AG10803 (cell line): ENCODE data around the gene IL17F.

Experiments used
- DNase-seq: peaks from one replicate; pipeline ENCODE4 v3.0.0; 2010; ENCODE audit warnings: low read depth
- H3K4me3 ChIP-seq: 2 replicates; pipeline ENCODE4 v1.5.1; 2011; ENCODE audit warnings: mild to moderate bottlenecking, low read length, control low read depth
- TF ChIP-seq, protein P1 (sequence below): conservative IDR thresholded peaks from 2 replicates; pipeline ENCODE4 v1.5.1; 2011; ENCODE audit warnings: mild to moderate bottlenecking, low read length, control low read depth, inconsistent platforms

The IL17F gene

DNA sequence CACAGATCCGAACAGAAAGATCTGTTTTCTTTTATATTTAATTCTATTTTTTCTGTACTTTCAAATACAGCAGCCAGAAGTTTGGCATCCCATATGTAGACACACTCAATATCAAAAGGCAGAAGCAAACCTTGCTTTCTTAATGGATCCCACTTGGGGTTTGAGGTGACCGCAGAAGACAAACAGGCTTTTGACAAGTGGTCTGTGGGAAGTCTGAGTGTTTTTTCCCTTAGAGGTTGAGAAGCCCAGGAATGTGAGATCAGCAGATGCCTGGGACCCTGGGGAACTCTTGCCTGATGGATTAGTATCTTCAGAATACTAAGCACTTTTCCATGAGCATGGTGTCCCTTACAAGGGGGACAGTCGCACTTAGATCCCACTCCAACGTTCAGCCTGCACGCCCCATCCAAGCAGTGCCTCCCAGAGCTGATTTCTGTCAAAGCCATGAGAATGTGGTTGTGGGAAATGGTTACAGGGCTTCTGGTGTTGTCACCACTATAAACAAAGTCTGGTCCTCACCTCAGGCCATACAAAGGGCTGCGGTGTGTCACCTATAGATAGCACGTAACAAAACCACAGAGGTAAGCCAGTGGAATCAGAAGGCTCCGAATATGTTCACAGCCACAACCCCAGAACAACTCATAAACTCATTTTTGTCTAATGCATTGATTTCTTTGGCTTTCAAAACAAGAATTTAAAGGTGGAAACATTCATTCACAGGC, 12.7 kb downstream of the IL17F start:
- TF ChIP-seq, protein P1, sequence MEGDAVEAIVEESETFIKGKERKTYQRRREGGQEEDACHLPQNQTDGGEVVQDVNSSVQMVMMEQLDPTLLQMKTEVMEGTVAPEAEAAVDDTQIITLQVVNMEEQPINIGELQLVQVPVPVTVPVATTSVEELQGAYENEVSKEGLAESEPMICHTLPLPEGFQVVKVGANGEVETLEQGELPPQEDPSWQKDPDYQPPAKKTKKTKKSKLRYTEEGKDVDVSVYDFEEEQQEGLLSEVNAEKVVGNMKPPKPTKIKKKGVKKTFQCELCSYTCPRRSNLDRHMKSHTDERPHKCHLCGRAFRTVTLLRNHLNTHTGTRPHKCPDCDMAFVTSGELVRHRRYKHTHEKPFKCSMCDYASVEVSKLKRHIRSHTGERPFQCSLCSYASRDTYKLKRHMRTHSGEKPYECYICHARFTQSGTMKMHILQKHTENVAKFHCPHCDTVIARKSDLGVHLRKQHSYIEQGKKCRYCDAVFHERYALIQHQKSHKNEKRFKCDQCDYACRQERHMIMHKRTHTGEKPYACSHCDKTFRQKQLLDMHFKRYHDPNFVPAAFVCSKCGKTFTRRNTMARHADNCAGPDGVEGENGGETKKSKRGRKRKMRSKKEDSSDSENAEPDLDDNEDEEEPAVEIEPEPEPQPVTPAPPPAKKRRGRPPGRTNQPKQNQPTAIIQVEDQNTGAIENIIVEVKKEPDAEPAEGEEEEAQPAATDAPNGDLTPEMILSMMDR, result no peak
- DNase-seq, result no peak
- H3K4me3 ChIP-seq, result no peak overlapping the region

DNA sequence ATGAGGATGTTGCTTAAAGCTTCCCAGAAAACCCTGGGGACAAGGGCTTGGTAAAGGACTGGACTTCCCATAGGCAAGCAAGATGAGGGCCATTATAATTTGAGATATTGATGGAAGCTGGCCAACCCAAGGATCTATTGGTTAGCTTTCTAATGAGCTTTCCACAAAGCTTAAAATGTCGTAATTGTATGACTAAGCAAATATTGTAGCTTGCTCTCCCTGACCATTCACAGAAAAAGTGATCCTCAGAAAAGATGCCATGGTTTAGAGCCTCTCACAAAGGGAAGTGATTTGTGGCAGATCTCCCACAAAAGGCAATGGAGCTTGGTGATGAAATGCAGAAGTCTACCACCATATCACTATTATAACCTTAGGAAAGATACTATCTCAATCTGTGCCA, 13.6 kb downstream of the IL17F start:
- TF ChIP-seq, protein P1, result no peak
- H3K4me3 ChIP-seq, result no peak overlapping the region
- DNase-seq, result peak; percentile 4

DNA sequence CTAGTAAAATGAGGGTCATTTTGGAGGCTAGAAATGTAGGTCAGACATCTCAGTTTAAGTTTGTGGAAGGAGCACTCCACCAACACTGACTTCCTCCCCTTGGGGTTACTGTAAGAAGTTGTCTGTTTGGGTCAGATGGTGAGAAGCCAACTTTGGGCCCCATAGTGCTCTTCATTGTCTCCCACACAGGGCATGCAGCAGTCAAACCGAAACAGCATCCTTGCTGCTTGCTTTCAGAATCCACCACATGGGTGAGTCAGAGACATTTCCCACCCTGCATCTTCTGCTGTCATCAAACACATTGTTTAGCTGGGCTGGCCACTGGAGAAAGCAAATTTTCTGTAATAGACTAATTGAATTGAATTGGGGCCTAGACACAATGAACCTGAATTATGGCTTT, 16.8 kb downstream of the IL17F start:
- no peak overlapping the region for H3K4me3 ChIP-seq
- TF ChIP-seq, protein P1, result no peak
- no peak for DNase-seq

DNA sequence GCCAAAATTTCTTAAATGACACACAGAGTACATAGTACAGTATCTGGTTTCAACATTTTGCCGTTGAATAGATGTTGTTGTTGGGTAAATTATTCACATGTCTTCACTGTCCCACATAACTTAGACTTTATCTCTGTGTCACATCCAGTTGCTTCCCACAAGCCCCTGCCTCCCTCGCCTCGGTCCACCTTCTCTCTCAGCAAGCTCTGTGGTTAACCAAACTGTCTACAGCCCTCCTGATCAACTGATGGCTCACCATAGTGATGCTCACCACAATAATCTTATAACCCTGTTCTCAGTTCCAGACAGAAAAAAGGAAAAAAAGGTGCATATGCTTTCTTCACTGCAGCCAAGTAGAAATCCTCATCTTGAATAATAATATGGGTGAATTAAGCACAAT, 23.0 kb downstream of the IL17F start:
- H3K4me3 ChIP-seq, result no peak overlapping the region
- TF ChIP-seq, protein P1, result no peak
- DNase-seq, result no peak

DNA sequence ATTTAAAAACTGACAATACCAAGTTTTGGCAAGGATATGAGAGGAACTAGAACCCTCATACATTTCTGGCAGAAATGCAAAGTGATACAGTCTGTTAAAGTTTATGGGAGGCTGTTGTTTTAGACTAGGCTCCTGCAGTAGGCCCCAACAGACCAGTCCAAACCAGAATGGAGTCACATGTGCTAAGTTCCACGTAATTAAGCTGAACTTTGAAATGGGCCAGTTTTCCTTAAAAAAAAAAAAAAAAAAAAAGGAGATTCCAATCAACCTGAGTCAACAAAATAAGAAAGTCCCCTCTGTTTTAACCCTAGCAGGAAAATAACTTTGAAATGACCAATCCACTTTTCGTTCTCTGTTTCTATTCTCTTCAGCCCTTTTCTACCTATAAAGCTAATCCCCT, 26.5 kb downstream of the IL17F start:
- DNase-seq, result no peak
- H3K4me3 ChIP-seq, result no peak overlapping the region
- TF ChIP-seq, protein P1, result no peak

DNA sequence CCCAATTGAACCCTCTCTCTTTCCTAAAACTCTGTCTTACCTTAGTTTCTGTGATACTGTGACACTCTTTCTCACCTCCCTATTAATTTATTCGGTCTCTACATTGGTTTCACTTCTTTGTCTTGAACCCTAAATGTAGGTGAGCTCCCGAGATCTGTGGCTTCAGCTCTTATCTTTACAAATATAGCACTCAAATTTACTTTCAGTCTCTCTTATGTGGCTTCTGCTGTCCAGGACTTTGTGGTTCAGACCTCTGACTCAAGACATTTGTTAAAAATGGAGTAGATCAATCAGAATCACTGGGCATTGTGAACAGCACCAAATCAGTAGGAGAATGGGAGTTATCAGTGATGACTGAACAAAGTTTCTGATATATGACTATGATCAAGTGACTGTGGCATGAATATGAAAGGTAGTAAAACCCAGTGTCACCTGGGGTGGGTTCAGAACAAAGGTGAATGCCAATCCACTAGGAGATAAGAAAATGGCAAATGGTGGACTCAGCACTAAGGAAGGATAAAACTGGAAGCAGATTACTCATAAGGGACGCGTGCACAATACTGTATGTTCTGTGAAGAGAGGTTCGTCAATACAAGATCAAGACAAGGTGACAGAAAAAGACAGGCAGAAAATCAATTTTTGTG, 27.2 kb downstream of the IL17F start:
- TF ChIP-seq, protein P1, result no peak
- DNase-seq, result no peak
- no peak overlapping the region for H3K4me3 ChIP-seq

DNA sequence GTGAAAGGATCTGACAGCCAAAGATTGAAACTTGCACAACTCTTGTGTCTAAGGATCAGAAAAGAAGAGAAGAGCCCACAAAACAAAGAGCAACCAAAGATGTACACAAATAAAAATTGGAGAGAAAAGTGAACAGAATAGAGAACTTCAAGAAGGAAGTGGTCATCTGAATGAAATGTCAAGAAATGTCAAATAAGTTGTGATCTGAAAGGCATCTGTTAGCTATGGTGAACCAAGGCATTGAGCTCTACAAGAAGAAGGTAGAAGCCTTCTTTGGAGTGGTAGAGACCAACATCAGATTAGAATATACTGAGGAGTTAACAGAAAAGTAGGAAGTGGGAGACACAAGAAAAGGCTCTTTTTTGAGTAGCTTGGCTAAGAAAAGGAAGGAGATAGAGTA, 28.5 kb downstream of the IL17F start:
- TF ChIP-seq, protein P1, result no peak
- DNase-seq, result no peak
- no peak overlapping the region for H3K4me3 ChIP-seq
